PFSK-1 (cell line): Measurements from ENCODE around the gene ELL2.

Experiments used
- FOXP2 ChIP-seq: optimal IDR thresholded peaks from 2 replicates; pipeline ENCODE3; 2011; ENCODE audit warnings: borderline replicate concordance, control low read depth, inconsistent platforms; ENCODE audit not compliant: insufficient read depth; ENCODE audit errors: extremely low read length, extremely low read depth
- POLR2AphosphoS5 ChIP-seq: IDR thresholded peaks from 2 replicates; pipeline ENCODE4 v1.6.1; 2012; ENCODE audit warnings: low read depth, mild to moderate bottlenecking, control low read depth, low read length, moderate library complexity
- TAF1 ChIP-seq: IDR thresholded peaks from 2 replicates; pipeline ENCODE4 v1.6.1; 2012; ENCODE audit warnings: low read length, control low read depth, borderline replicate concordance; ENCODE audit not compliant: insufficient read depth

DNA sequence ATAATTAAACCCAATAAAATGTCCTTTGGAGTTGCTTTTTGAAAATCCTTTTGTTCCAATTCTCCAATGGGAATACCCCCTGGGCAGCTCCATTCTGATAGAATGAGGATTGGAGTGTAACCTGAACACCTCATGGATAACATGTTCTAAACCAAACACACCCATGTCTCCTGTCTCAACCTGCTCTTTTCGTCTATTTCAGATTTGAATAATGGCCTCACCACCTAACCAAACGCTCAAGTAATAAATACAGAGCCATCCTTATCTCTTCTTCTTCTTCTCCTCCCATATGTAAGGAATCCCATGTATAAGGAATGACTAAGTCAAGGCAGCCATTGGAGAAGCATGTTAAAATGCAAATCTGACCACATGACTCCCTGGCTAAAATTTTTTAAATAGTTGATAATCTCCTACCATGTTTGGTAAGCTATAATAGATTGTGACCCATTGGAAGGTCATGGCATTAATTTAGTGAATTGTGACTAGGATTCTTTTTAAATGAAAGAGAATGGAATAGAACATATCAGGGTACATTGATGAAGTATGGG is 26.0 kb downstream of the ELL2 start:
- TF ChIP-seq FOXP2 (no peak), POLR2AphosphoS5 (no peak), TAF1 (no peak)
